Gastroesophageal sphincter (tissue), 4 donors: Measurements from ENCODE around the gene RABGEF1. TPM values are rescaled to one million over a fixed set of nuclear protein-coding genes. Genes with fewer than 3 reads are reported as not detected.
"Not testable (repeated sequence)": the region's sequence is repeated elsewhere in the genome, so short reads cannot be mapped to it uniquely, and the experiment has no call there.

Experiments
- ATAC-seq: fragments of 150-250 bp; one replicate; pipeline ENCODE4 v1.9.1; 2016; ENCODE audit warnings: mild to moderate bottlenecking, moderate library complexity
- H3K27ac ChIP-seq, 4 donors: fragments of 200-600 bp; sonication (generic) in 3 of 4; 1 replicate in 3 of 4; 2 replicates in 1 of 4; pipeline ENCODE4 v1.5.1; 2016 to 2019
- H3K27me3 ChIP-seq: fragments of 200-600 bp; sonication (generic); one replicate; pipeline ENCODE4 v1.5.1; 2019
- H3K36me3 ChIP-seq, 2 donors: fragments of 200-600 bp; sonication (generic); one replicate each; pipeline ENCODE4 v1.5.1; 2019; ENCODE audit warnings: control low read depth in 1 of 2
- H3K4me1 ChIP-seq, 3 donors: fragments of 200-600 bp; sonication (generic); 1 replicate in 2 of 3; 2 replicates in 1 of 3; pipeline ENCODE4 v1.5.1; 2016 to 2019; ENCODE audit warnings: control low read depth in 2 of 3
- H3K4me3 ChIP-seq, 2 donors: fragments of 200-600 bp; sonication (generic); one replicate each; pipeline ENCODE4 v1.5.1; 2019; ENCODE audit warnings: mild to moderate bottlenecking in 1 of 2, moderate library complexity in 1 of 2
- H3K9me3 ChIP-seq, 3 donors: fragments of 200-600 bp; sonication (generic); one replicate each; pipeline ENCODE4 v1.5.1; 2017 to 2019; ENCODE audit warnings: control low read depth in 2 of 3
- CTCF ChIP-seq, 4 experiments: fragments of 200-600 bp in 2 of 4; fragments of 450-650 bp in 2 of 4; sonication (generic) in 1 of 4; IDR thresholded peaks; one replicate each; pipeline ENCODE4 v1.5.1; 2017 to 2019; ENCODE audit warnings: antibody characterized with exemption in 4 of 4, mild to moderate bottlenecking in 2 of 4, moderate library complexity in 2 of 4
- EP300 ChIP-seq: sonication (generic); formaldehyde crosslinking; IDR thresholded peaks from one replicate; pipeline ENCODE4 v1.6.1; 2017; ENCODE audit warnings: antibody characterized with exemption, mild to moderate bottlenecking
- POLR2A ChIP-seq, 2 donors: fragments of 450-650 bp; IDR thresholded peaks; one replicate each; pipeline ENCODE4 v1.6.1; 2017; ENCODE audit warnings: antibody characterized with exemption in 2 of 2, mild to moderate bottlenecking in 2 of 2, moderate library complexity in 1 of 2
- POLR2AphosphoS5 ChIP-seq: sonication (generic); formaldehyde crosslinking; IDR thresholded peaks from one replicate; pipeline ENCODE4 v1.6.1; 2017; ENCODE audit warnings: antibody characterized with exemption
- WGBS, 2 donors: methylation state at CpG; one replicate each; pipeline ENCODE4 v1.1.5; 2018; ENCODE audit warnings: low coverage in 1 of 2; 5-methylcytosine and 5-hydroxymethylcytosine counted together
- total RNA-seq, 4 donors: library from RNA; depleted of rRNA; stranded (reverse); fragments of >200 nt; gene quantifications; one replicate each; pipeline ENCODE4 v1.1.0, GENCODE V29; 2016

The RABGEF1 gene
- total RNA-seq, 4 donors from 2014 or later, result 37.8 to 59.9 (median 39.8) TPM

GRCh38 chr7:66810716-66811115, 70.2 kb downstream of the RABGEF1 start:
- ATAC-seq, result no peak
- WGBS, 2 donors, result 89 to 90% methylated on average over 5 of the region's 5 CpGs

GRCh38 chr7:66815186-66815875, 74.8 kb downstream of the RABGEF1 start:
- not testable (repeated sequence) for H3K27me3 ChIP-seq, H3K9me3 ChIP-seq, H3K27ac ChIP-seq, ATAC-seq, H3K4me1 ChIP-seq, H3K4me3 ChIP-seq
- H3K36me3 ChIP-seq, result peaks cover 0 to 30% of the 10 kb centered on the region in 2 donors
- WGBS, 2 donors, result 99% methylated on average over 9 of the region's 15 CpGs; no CpG with 5 or more reads in 1 of the 2 donors

More at GRCh38 chr7:66810716-66811115, 70.2 kb downstream of the RABGEF1 start:
- Histone ChIP-seq H3K9me3 (no peaks in the 10 kb centered on the region), H3K27ac (no peak overlapping the region), H3K27me3 (no peaks in the 10 kb centered on the region), H3K4me3 (no peak overlapping the region), H3K4me1 (no peaks in the 10 kb centered on the region), H3K36me3 (peaks cover 4 to 76% of the 10 kb centered on the region in 2 donors)
- TF ChIP-seq EP300 (no peak), CTCF (IDR thresholded peaks at IDR 0.05) (no peak), POLR2AphosphoS5 (no peak), POLR2A (IDR thresholded peaks at IDR 0.05) (no peak)

- 100% methylated on average over 1 of the region's 7 CpGs; no CpG with 5 or more reads in 1 of the 2 donors for WGBS, 2 donors
- Histone ChIP-seq H3K27me3 (no peaks in the 10 kb centered on the region), H3K4me3 (no peak overlapping the region), H3K27ac (no peak overlapping the region), H3K9me3 (no peaks in the 10 kb centered on the region), H3K36me3 (peaks cover 0 to 24% of the 10 kb centered on the region in 2 donors), H3K4me1 (no peaks in the 10 kb centered on the region)
- TF ChIP-seq CTCF (IDR thresholded peaks at IDR 0.05) (no peak), POLR2AphosphoS5 (no peak), POLR2A (IDR thresholded peaks at IDR 0.05) (no peak), EP300 (no peak)
- no peak for ATAC-seq
These were observed 75.4 kb downstream of the RABGEF1 start for GRCh38 chr7:66815951-66816350.

GRCh38 chr7:66816658-66817057, 76.1 kb downstream of the RABGEF1 start:
- peaks cover 0 to 17% of the 10 kb centered on the region in 2 donors for H3K36me3 ChIP-seq
- H3K27me3 ChIP-seq, H3K9me3 ChIP-seq, ATAC-seq, H3K4me1 ChIP-seq, H3K27ac ChIP-seq, H3K4me3 ChIP-seq: not testable (repeated sequence)
- WGBS, 2 donors, result 86 to 88% methylated on average over 6 to 7 of the region's 7 CpGs

- not testable (repeated sequence) for H3K27me3 ChIP-seq, H3K9me3 ChIP-seq, H3K4me3 ChIP-seq, H3K4me1 ChIP-seq, H3K27ac ChIP-seq
- 67% methylated on average over 1 of the region's 8 CpGs; no CpG with 5 or more reads in 1 of the 2 donors for WGBS, 2 donors
- peaks cover 0 to 11% of the 10 kb centered on the region in 2 donors for H3K36me3 ChIP-seq
- ATAC-seq, result peak; percentile 61
These were observed 76.8 kb downstream of the RABGEF1 start for GRCh38 chr7:66817208-66817795.

- H3K27me3 ChIP-seq, H3K9me3 ChIP-seq, H3K36me3 ChIP-seq, ATAC-seq, H3K4me1 ChIP-seq, H3K27ac ChIP-seq, H3K4me3 ChIP-seq: not testable (repeated sequence)
- WGBS, 2 donors, result 50 to 77% methylated on average over 1 to 7 of the region's 7 CpGs
These were observed 77.4 kb downstream of the RABGEF1 start for GRCh38 chr7:66817956-66818355.

GRCh38 chr7:66824041-66824440, 83.5 kb downstream of the RABGEF1 start:
- Histone ChIP-seq H3K27ac (no peak overlapping the region), H3K27me3 (no peaks in the 10 kb centered on the region), H3K4me1 (no peaks in the 10 kb centered on the region), H3K36me3 (no peaks in the 10 kb centered on the region), H3K9me3 (no peaks in the 10 kb centered on the region), H3K4me3 (no peak overlapping the region)
- no peak for ATAC-seq
- TF ChIP-seq POLR2A (IDR thresholded peaks at IDR 0.05) (no peak), POLR2AphosphoS5 (no peak), CTCF (IDR thresholded peaks at IDR 0.05) (no peak)
- WGBS, 2 donors, result no CpG with 5 or more reads among the region's 7 CpGs

- H3K27ac ChIP-seq, H3K4me1 ChIP-seq, H3K9me3 ChIP-seq, ATAC-seq, H3K36me3 ChIP-seq, H3K4me3 ChIP-seq, H3K27me3 ChIP-seq: not testable (repeated sequence)
- WGBS, 2 donors, result 0 to 23% methylated on average over 2 of the region's 2 CpGs
These were observed 85.0 kb downstream of the RABGEF1 start for GRCh38 chr7:66825538-66825937.
